Measurements from ENCODE around the gene KRTAP12-2.

GRCh38 chr21:44643741-44644310 lies 22.9 kb downstream of the KRTAP12-2 start:
- TF ChIP-seq, protein P1, sequence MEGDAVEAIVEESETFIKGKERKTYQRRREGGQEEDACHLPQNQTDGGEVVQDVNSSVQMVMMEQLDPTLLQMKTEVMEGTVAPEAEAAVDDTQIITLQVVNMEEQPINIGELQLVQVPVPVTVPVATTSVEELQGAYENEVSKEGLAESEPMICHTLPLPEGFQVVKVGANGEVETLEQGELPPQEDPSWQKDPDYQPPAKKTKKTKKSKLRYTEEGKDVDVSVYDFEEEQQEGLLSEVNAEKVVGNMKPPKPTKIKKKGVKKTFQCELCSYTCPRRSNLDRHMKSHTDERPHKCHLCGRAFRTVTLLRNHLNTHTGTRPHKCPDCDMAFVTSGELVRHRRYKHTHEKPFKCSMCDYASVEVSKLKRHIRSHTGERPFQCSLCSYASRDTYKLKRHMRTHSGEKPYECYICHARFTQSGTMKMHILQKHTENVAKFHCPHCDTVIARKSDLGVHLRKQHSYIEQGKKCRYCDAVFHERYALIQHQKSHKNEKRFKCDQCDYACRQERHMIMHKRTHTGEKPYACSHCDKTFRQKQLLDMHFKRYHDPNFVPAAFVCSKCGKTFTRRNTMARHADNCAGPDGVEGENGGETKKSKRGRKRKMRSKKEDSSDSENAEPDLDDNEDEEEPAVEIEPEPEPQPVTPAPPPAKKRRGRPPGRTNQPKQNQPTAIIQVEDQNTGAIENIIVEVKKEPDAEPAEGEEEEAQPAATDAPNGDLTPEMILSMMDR (IDR thresholded peaks at IDR 0.05; ENCODE audit: extremely low read depth in 1 of 2, insufficient read depth in 1 of 2, low read depth in 1 of 2, low read length in 2 of 2), result no peak
- TF ChIP-seq JUN (IDR thresholded peaks at IDR 0.05; ENCODE audit: borderline replicate concordance, insufficient read depth, insufficient read length, low read depth), result no peak
- no peak for TF ChIP-seq EZH2 (IDR thresholded peaks at IDR 0.05; ENCODE audit: borderline replicate concordance, low read depth, low read length, severe bottlenecking)
- TF ChIP-seq POLR2A (IDR thresholded peaks at IDR 0.05; ENCODE audit: low read depth, low read length), result no peak
- no peak for TF ChIP-seq MAX (IDR thresholded peaks at IDR 0.05; ENCODE audit: insufficient read depth, insufficient read length)

Data from endothelial cell of umbilical vein (primary cell).